K562 (cell line): ENCODE results near the gene XPNPEP1.

Experiments
- HMG20A ChIP-seq: fragments of 450-650 bp; formaldehyde crosslinking; conservative IDR thresholded peaks from 2 replicates; pipeline ENCODE4 v1.4.0; 2020; ENCODE audit warnings: mild to moderate bottlenecking, mixed read lengths
- JUNB ChIP-seq: fragments of 450-650 bp; formaldehyde crosslinking; conservative IDR thresholded peaks from 2 replicates; pipeline ENCODE4 v1.4.0; 2020; ENCODE audit warnings: mild to moderate bottlenecking
- MCM7 ChIP-seq, 2 experiments: fragments of 450-650 bp; IDR thresholded peaks; 2 replicates each; pipeline ENCODE4 v1.6.1; 2016 to 2018
- TBL1XR1 ChIP-seq, 2 experiments: IDR thresholded peaks; 2 replicates each; pipeline ENCODE4 v1.6.1; 2012; ENCODE audit warnings: improper control_type of control experiment in 2 of 2, low read length in 2 of 2, mild to moderate bottlenecking in 1 of 2
- YY1 ChIP-seq, 3 experiments: IDR thresholded peaks; 2 replicates each; pipeline ENCODE4 v1.6.1; 2011; ENCODE audit warnings: low read length in 2 of 3, mild to moderate bottlenecking in 2 of 3, moderate library complexity in 2 of 3, borderline replicate concordance in 1 of 3, control low read depth in 1 of 3, low read depth in 1 of 3; ENCODE audit not compliant: insufficient read depth in 3 of 3, insufficient replicate concordance in 2 of 3, control insufficient read depth in 1 of 3, insufficient read length in 1 of 3; ENCODE audit errors: extremely low read depth in 1 of 3
- TF ChIP-seq, protein P1 (sequence below): IDR thresholded peaks from 3 replicates; pipeline ENCODE4 v1.6.1; 2011; ENCODE audit warnings: borderline replicate concordance, mild to moderate bottlenecking; ENCODE audit not compliant: insufficient read length, insufficient read depth
- TF ChIP-seq, protein P2 (sequence below), 3 experiments: IDR thresholded peaks in 2 of 3; conservative IDR thresholded peaks in 1 of 3; 2 replicates each; pipeline ENCODE4 v1.5.1; 2011 to 2012; ENCODE audit warnings: low read length in 3 of 3, mild to moderate bottlenecking in 3 of 3, control low read depth in 2 of 3, improper control_type of control experiment in 1 of 3, inconsistent platforms in 1 of 3, low read depth in 1 of 3, mixed read lengths in 1 of 3, moderate library complexity in 1 of 3; ENCODE audit not compliant: insufficient read depth in 2 of 3
- TF ChIP-seq, protein P3 (sequence below): sonication (generic); formaldehyde crosslinking; IDR thresholded peaks from 2 replicates; pipeline ENCODE4 v1.9.0; 2022; ENCODE audit warnings: mild to moderate bottlenecking, missing genetic modification reagents

DNA sequence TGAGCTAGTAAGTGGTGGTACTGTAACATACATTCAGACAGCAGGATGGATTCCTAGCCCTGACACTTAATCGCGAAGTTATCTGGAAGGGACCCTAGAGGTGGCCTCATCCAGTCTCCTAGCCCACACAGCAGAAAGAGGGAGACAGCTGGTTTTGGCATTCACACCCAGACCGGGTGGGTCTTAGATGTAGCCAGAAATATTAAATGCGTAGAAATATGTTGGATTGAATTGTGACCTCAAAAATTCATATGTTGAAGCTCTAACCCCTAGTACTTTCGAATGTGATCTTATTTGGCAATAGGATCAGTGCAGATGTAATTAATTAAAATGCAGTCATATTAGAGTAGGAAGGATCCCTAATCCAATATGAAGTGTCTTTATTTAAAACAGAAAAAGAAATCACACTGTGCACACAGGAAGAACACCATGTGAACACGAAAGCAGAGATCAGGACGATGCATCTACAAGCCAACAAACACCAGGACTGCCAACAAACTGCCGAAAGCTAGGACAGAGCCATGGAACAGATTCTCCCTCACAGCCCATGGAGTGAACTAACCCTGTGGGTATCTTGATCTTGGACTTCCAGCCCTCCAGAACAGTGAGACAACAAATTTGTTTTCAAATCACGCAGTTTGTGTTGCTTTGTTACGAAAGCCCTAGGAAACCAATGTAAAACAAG, 2.9 kb upstream of the XPNPEP1 start:
- TF ChIP-seq YY1 (IDR thresholded peaks at IDR 0.05; ENCODE audit: borderline replicate concordance in 1 of 3, control insufficient read depth in 1 of 3, extremely low read depth in 1 of 3, insufficient read depth in 3 of 3, insufficient read length in 1 of 3, insufficient replicate concordance in 2 of 3, low read depth in 1 of 3, low read length in 2 of 3): no peak
- TF ChIP-seq, protein P1, sequence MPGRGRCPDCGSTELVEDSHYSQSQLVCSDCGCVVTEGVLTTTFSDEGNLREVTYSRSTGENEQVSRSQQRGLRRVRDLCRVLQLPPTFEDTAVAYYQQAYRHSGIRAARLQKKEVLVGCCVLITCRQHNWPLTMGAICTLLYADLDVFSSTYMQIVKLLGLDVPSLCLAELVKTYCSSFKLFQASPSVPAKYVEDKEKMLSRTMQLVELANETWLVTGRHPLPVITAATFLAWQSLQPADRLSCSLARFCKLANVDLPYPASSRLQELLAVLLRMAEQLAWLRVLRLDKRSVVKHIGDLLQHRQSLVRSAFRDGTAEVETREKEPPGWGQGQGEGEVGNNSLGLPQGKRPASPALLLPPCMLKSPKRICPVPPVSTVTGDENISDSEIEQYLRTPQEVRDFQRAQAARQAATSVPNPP: no peak
- no peak for TF ChIP-seq JUNB (CRISPR knock-in tag)
- TF ChIP-seq, protein P2, sequence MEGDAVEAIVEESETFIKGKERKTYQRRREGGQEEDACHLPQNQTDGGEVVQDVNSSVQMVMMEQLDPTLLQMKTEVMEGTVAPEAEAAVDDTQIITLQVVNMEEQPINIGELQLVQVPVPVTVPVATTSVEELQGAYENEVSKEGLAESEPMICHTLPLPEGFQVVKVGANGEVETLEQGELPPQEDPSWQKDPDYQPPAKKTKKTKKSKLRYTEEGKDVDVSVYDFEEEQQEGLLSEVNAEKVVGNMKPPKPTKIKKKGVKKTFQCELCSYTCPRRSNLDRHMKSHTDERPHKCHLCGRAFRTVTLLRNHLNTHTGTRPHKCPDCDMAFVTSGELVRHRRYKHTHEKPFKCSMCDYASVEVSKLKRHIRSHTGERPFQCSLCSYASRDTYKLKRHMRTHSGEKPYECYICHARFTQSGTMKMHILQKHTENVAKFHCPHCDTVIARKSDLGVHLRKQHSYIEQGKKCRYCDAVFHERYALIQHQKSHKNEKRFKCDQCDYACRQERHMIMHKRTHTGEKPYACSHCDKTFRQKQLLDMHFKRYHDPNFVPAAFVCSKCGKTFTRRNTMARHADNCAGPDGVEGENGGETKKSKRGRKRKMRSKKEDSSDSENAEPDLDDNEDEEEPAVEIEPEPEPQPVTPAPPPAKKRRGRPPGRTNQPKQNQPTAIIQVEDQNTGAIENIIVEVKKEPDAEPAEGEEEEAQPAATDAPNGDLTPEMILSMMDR (IDR thresholded peaks at IDR 0.05 in 2 of 3, conservative IDR thresholded peaks at IDR 0.05 in 1 of 3; ENCODE audit: insufficient read depth in 2 of 3, low read depth in 1 of 3, low read length in 3 of 3): no peak
- TF ChIP-seq HMG20A (CRISPR knock-in tag): no peak
- no peak for TF ChIP-seq TBL1XR1 (IDR thresholded peaks at IDR 0.05; ENCODE audit: low read length in 2 of 2)
- no peak for TF ChIP-seq MCM7 (IDR thresholded peaks at IDR 0.05)
- TF ChIP-seq, protein P3, sequence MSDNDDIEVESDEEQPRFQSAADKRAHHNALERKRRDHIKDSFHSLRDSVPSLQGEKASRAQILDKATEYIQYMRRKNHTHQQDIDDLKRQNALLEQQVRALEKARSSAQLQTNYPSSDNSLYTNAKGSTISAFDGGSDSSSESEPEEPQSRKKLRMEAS (CRISPR knock-in tag): no peak
